Posterior cingulate gyrus (tissue), 11 donors: ENCODE measurements around the gene HSFX1.
"Not testable (repeated sequence)": the region's sequence is repeated elsewhere in the genome, so short reads cannot be mapped to it uniquely, and the experiment has no call there.

Source experiments
- DNase-seq, 10 donors: peaks; one replicate each; pipeline versions ENCODE4 v3.0.0 to v3.0.0-alpha.2; 2020 to 2021; ENCODE audit warnings: mixed read lengths in 3 of 10
- intact Hi-C: fragments of 100-400 bp; cut with DNase I; formaldehyde crosslinking; loops from one replicate; pipeline ENCODE4 v1.15.1; 2023

Gene HSFX1

GRCh38 chrX:149773768-149774167 is at the start of gene HSFX1:
Gene HSFX1 (plus strand): TSS chrX:149774068. CDS start chrX:149774682, 614 bp downstream.
- DNase-seq, intact Hi-C loops: not testable (repeated sequence)

- intact Hi-C loops, DNase-seq: not testable (repeated sequence)
Observed at GRCh38 chrX:149727308-149727707, 46.6 kb upstream of the HSFX1 start.

- DNase-seq, intact Hi-C loops: not testable (repeated sequence)
Observed at GRCh38 chrX:149742269-149742668, 31.6 kb upstream of the HSFX1 start.

- DNase-seq, intact Hi-C loops: not testable (repeated sequence)
Observed at GRCh38 chrX:149746390-149747007, 27.4 kb upstream of the HSFX1 start.

GRCh38 chrX:149757206-149758067 is 16.4 kb upstream of the HSFX1 start:
- intact Hi-C loops = no loop called here
- DNase-seq = peak in 1 of 10 donors; percentile 30

GRCh38 chrX:149758068-149758714 is 15.7 kb upstream of the HSFX1 start:
- peak in 2 of 10 donors; percentile 55 to 65 for DNase-seq
- intact Hi-C loops = no loop called here

GRCh38 chrX:149758715-149759078 is 15.2 kb upstream of the HSFX1 start:
- DNase-seq = peak in 2 of 10 donors; percentile 72 to 79
- intact Hi-C loops = not testable (repeated sequence)

- intact Hi-C loops = no loop called here
- DNase-seq = peak in 2 of 10 donors; percentile 25 to 45
Observed at GRCh38 chrX:149759824-149760223, 14.0 kb upstream of the HSFX1 start.

- intact Hi-C loops = no loop called here
- DNase-seq = peak in 2 of 10 donors; percentile 5 to 67
Observed at GRCh38 chrX:149760965-149761364, 12.9 kb upstream of the HSFX1 start.

- intact Hi-C loops = not testable (repeated sequence)
- peak in 2 of 10 donors; percentile 41 to 72 for DNase-seq
Observed at GRCh38 chrX:149761858-149762674, 11.8 kb upstream of the HSFX1 start.

- intact Hi-C loops = no loop called here
- peak in 2 of 10 donors; percentile 62 to 66 for DNase-seq
Observed at GRCh38 chrX:149762696-149763614, 10.9 kb upstream of the HSFX1 start.

- DNase-seq = peak in 1 of 10 donors; percentile 7
- intact Hi-C loops = not testable (repeated sequence)
Observed at GRCh38 chrX:149770344-149770743, 3.5 kb upstream of the HSFX1 start.

- intact Hi-C loops = not testable (repeated sequence)
Observed at GRCh38 chrX:149773026-149773425, 842 bp upstream of the HSFX1 start.

GRCh38 chrX:149777999-149778398 is 4.1 kb downstream of the HSFX1 start:
- intact Hi-C loops, DNase-seq: not testable (repeated sequence)

More at GRCh38 chrX:149773026-149773425, 842 bp upstream of the HSFX1 start:
- DNase-seq = not testable (repeated sequence)

- intact Hi-C loops, DNase-seq: not testable (repeated sequence)
Observed at GRCh38 chrX:149781727-149782126, 7.9 kb downstream of the HSFX1 start, which contains the start of gene MAGEA9. Gene MAGEA9 (plus strand): TSS chrX:149781930. CDS start chrX:149786211, 4,281 bp downstream.

- intact Hi-C loops, DNase-seq: not testable (repeated sequence)
Observed at GRCh38 chrX:149795531-149795930, 21.7 kb downstream of the HSFX1 start.

GRCh38 chrX:149799095-149799714 is 25.3 kb downstream of the HSFX1 start:
- intact Hi-C loops = no loop called here
- no peak for DNase-seq

GRCh38 chrX:149799938-149800337 is 26.1 kb downstream of the HSFX1 start:
- intact Hi-C loops = no loop called here
- DNase-seq = no peak
